ENCODE measurements around the gene DARS1.

- no peak for TF ChIP-seq CTCF (IDR thresholded peaks at IDR 0.05)
- TF ChIP-seq POLR2A (IDR thresholded peaks at IDR 0.05), result no peak
Measured at GRCh38 chr2:135904341-135904989, 81.0 kb downstream of the DARS1 start.
